Umbilical cord (tissue), 2 donors: ENCODE data around the gene NKX2-2. TPM values are rescaled to one million over a fixed set of nuclear protein-coding genes. Genes with fewer than 3 reads are reported as not detected.

Experiments used
- DNase-seq: peaks from one replicate; pipeline ENCODE4 v3.0.0-alpha.2; 2015; ENCODE audit warnings: low spot score
- total RNA-seq: library from RNA; depleted of rRNA; stranded (reverse); fragments of >200 nt; gene quantifications from one replicate; pipeline ENCODE4 v1.2.3, GENCODE V29; 2014; ENCODE audit warnings: low replicate concordance; ENCODE audit not compliant: insufficient read depth

Gene NKX2-2
- total RNA-seq: 1.4 TPM

- DNase-seq: no peak
Measured at GRCh38 chr20:21513881-21514540, at the start of gene NKX2-2. NKX2-2 (minus strand) TSS chr20:21514064; CDS start chr20:21513669, 395 bp downstream.

- no peak for DNase-seq
Measured at GRCh38 chr20:21562656-21563055, 48.8 kb upstream of the NKX2-2 start.

DNA sequence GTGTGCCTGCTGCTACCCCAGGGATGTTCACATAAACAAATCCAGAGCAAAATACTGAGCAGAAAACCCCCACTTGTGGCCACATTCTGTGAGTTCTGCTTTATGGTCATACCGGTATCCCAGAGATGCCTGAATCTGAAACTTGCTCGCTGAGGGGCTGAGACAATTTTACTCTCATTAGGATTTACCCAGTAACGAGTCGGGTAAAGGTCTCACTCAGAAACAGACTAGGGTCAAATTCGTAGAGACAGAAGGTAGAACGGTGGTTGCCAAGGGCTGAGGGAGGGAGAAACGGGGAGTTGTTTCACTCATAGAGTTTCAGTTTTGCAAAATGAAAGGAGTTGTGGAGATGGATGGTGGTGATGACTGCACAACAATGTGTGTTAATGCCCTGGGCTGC is 45.4 kb upstream of the NKX2-2 start:
- DNase-seq: no peak

DNA sequence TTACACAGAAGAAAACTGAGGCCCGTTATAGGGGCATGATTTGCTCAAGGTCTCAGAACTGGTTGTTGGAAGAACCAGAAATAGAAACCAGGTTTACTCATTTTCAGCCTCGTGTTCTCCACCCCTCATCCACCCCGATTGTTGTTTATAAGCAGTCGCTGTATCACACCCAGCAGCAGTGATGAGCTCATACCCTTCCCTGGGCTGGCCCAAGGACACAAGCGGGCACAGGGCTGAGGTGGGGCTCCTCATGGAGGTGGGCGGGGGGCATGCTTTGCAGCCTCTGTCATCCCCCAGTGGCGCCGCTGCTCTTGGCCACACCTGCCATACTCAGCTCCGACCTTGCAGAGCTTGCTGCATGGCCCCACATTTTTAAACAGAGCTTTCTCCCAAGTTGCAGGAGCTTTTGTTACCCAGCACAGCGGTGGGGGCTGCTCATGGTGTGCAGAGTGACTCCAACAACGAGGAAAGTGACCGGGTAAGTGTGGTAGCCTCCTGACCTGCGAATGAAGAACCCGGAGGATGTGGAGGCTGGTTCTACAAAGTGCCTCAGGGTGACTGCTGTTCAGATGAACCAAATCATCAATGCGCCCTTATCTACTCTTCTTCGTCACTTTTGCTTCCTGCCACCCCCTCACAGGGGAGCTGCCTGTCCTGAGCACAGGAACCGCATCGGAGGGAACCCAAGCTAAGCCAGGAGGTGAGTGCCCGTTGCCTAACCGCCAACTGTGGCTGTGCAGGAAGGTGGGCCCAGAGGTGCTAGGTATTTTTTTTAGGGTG is 43.6 kb upstream of the NKX2-2 start:
- DNase-seq: no peak

DNA sequence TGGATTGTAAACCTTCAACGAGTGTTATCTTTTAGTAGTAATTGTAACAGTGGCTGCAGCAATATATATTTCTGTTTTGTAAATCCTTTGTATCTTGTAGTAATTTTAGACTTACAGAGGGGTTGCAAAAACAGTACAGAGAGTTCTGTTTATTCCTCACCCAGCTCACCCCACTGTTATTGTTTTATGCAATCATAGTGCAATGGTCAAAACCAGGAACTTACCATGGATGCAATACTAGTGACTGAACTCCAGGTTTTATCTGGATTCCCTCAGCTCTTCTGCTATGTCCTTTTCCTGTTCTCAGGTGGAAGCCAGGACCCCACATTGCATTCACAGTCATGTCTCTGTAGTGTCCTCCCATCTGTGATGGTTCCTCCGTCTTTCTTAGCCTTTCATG is 42.5 kb upstream of the NKX2-2 start:
- DNase-seq: no peak

GRCh38 chr20:21555470-21556120 is 41.7 kb upstream of the NKX2-2 start:
- no peak for DNase-seq

DNA sequence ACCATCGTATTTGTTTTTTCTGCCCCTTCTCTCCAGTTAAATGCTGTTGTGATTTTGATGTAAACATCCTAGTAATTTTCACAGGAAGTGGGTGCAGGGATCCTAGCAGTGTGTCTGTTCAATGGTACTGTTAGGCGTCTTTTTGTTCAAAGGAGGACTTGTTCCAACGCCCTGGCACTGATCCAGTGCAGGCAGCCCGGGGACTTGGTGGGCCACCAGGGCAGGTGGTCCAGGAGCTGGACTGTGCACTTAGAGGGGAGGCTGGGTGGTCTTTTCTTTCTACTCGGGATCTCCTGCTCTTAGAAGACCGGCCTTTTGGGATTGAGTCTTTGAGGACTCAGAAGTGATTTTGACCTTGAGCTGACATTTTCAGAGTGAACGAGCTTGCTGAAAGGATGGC is 41.1 kb upstream of the NKX2-2 start:
- no peak for DNase-seq

DNA sequence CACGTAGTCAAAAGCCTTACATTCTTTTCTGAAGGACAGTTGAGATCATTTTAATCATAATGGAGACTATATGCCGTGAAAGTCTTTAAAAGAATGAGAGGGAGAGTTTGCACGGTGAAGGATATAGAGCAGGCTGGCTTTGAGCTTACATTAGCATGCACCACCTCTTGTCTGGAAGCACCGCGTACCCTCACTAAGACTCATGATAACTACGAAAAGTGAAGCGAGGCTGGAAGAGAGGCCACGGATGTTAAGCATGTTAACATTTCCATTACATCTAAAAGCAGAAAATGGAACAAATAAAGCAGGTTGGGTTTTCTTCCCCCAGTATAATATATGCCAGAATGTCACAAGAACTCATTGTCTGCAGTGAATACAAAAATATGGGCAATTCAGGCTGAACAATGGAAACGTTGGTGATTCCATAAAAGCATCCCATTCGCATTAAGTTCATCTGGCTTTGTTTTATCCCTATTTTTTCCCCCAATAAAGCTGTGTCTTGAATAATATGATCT is 40.6 kb upstream of the NKX2-2 start:
- no peak for DNase-seq

DNA sequence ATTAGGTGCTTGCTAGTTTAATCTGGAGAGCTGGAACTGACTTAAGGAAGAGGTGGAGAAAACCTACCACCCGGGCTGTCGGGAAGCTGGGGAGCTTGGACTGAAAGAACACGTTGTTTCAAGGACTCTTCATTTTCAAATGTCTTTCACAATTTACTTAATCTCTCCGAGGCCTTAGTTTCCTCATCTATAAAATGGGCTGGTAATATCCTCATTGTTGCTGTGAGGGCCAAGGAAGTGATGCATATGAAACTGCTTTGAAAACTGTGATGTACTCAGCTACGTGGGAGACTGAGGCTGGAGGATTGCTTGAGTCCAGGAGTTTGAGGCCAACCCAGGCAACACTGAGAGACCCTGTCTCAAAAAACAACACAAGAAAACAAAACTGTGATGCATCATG is 36.7 kb upstream of the NKX2-2 start:
- no peak for DNase-seq

DNA sequence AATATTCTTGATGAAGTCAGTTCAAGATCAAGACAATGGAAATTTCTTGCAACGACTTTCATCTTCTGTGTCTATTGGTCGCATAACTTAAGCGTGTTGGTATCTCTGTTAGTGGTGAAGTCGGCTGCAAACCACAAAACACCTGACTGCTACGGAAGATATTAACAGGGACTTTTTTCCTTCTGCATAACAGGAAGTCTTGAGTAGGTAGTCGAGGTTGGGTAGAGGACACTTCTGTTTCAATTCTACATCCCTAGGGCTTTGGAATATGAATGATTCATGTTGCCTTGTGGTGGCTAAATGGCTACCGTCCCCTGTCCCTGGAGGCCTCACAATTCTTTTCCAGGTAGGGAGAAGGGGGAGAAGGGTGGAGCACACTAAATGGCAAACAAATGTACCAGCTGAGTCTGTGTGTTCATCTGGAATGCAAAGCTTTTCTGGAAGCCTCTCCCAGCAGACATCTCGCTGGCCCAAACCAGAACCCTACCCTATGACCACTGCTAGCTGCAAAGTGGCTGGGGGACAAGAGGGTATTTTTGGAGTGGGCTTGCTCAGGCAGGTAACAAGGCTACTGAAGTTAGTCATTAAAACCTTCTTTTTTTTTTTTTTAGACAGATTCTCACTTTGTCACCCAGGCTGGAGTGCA is 34.6 kb upstream of the NKX2-2 start:
- DNase-seq: no peak

- no peak for DNase-seq
Measured at GRCh38 chr20:21546355-21546754, 32.5 kb upstream of the NKX2-2 start.

GRCh38 chr20:21539512-21539911 is 25.6 kb upstream of the NKX2-2 start:
- no peak for DNase-seq

DNA sequence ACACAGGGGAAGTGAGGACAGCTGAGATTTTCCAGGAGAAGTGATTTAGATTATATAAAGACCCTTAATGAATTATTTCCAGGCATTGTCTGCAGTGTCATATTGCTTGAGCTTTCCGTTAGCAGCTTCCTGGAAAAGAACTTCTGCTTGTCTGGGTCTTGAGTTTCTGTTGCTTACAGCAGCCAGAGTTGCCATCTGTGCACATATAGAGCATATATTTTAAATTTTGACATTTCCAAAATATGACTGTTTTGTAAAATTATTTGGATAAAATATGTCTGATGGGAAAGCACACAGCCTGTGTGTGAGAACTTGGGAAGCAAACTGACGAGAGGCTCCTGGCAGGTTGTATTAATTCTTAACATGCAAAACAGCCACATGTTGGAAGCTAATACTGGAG is 21.0 kb upstream of the NKX2-2 start:
- no peak for DNase-seq

GRCh38 chr20:21534453-21534852 is 20.6 kb upstream of the NKX2-2 start:
- DNase-seq: no peak

GRCh38 chr20:21529863-21530262 is 16.0 kb upstream of the NKX2-2 start:
- no peak for DNase-seq

DNA sequence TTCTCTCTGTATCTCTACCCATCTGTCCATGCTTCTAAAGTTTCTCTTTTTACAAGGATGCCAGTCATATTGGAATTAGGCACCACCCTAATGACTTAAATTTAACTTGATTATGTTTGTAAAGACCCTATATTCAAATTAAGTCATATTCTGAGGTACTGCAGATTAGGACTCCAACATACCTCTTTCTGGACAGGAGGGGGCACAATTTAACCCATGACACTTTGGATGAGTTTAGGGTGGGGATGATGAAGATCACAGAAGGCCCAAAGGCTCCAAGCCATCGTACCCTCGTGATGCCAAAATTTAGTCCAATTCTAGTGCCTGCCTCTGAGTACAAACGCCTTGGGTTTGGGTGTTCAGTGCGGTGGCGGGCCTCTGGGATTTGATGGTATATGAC is 15.0 kb upstream of the NKX2-2 start:
- no peak for DNase-seq

DNA sequence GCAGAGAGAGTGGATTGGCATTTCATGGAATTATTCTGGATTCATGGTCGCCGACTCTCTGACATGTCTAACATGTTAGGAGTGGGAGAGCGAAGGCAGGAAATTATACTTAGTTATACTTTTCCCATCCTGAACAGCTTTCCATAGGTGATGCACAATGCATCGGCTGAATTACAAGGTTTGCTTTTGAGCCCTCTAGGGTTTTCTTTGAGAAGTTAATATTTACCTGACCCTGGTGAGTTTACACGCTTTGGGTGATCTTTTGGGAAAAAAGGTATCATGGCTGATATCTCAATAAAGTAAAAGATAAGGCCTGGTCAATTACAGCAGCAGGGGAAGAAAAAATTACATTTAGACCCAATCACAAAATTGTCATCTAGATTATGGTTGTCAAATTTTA is 14.0 kb upstream of the NKX2-2 start:
- no peak for DNase-seq

- no peak for DNase-seq
Measured at GRCh38 chr20:21526776-21527175, 12.9 kb upstream of the NKX2-2 start.

GRCh38 chr20:21523895-21524294 is 10.0 kb upstream of the NKX2-2 start:
- DNase-seq: no peak

GRCh38 chr20:21523281-21523868 is 9.5 kb upstream of the NKX2-2 start:
- DNase-seq: no peak

DNA sequence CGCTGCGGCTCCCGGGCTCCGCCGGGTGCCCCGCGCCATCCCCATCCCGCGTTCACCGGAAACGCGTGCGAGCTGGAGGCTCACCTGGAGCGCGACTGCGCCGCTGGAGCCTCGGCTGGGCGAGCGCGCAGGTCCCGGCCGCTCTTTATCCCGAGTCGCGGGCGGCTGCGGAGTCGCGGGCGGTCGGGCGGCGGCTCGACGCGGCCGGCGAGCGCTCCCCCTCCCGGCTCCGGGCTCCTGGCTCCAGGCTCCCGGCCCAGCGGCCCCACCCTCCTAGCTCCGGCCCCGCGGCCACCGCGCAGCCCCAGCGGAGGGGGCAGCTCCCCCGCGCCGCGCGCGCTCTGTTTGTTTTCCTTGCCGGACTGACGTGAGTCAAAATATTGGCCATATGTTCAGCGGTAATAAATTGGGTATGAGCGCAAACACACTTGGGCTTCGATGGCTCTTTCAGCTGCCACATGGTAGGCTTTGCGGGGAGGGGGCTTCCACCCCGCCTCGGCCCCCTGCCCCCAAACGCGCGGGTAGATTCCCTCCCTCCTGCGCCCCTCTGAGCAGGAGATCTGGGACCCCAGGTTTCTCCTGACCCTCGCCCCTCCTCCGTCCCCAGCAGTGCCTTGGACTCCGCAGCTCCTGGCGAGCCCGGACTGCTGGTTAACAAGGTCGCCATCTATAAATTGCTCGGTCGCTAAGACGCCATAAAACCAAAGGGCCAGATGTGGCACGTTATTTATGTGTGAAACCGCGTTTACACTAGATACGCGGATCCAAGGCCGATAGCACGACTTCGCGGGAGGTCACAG is 8.8 kb upstream of the NKX2-2 start:
- DNase-seq: no peak
